H1 (cell line): ENCODE measurements around the gene NDUFS8. TPM values are rescaled to one million over a fixed set of nuclear protein-coding genes. Genes with fewer than 3 reads are reported as not detected.

ENCODE experiments used
- CTCF ChIA-PET: fragments of 300-600 bp; sonication (Branson Sonifier 250); formaldehyde crosslinking; loops from one replicate; lab custom pipeline; 2021; ENCODE audit not compliant: partially characterized antibody; lab: Charles Lee
- POLR2A ChIA-PET: fragments of 300-600 bp; sonication (Branson Sonifier 250); formaldehyde crosslinking; loops from one replicate; lab custom pipeline; 2021; ENCODE audit warnings: inconsistent platforms; ENCODE audit not compliant: partially characterized antibody; lab: Charles Lee
- DNase-seq, 2 experiments: peaks; one replicate each; pipeline versions ENCODE4 v3.0.0 to v3.0.0-alpha.2; 2010 to 2022; ENCODE audit warnings: low spot score in 2 of 2, low read depth in 1 of 2, mixed read lengths in 1 of 2
- FAIRE-seq: peaks from 2 replicates; lab custom pipeline; 2011; peaks lifted over from hg19 to GRCh38; lab: Jason Lieb, UNC
- H2AFZ ChIP-seq: 2 replicates; pipeline ENCODE4 v1.8.1; 2012; ENCODE audit warnings: low read length, inconsistent platforms
- H2AK5ac ChIP-seq: 2 replicates; pipeline ENCODE4 v1.6.1; 2013; ENCODE audit warnings: low read depth, low read length
- H2BK120ac ChIP-seq: replicated peaks from 2 replicates; pipeline ENCODE3; 2013; ENCODE audit warnings: low read depth, low read length, inconsistent platforms
- H2BK12ac ChIP-seq: 2 replicates; pipeline ENCODE4 v1.6.1; 2013; ENCODE audit warnings: low read depth, low read length
- H2BK15ac ChIP-seq: 2 replicates; pipeline ENCODE4 v1.6.1; 2013; ENCODE audit warnings: low read length
- H2BK20ac ChIP-seq: 2 replicates; pipeline ENCODE4 v1.6.1; 2013; ENCODE audit warnings: low read length
- H2BK5ac ChIP-seq: 2 replicates; pipeline ENCODE4 v1.6.1; 2013; ENCODE audit warnings: low read depth, low read length
- H3K14ac ChIP-seq: 2 replicates; pipeline ENCODE4 v1.6.1; 2013; ENCODE audit warnings: inconsistent platforms; ENCODE audit not compliant: insufficient read length
- H3K18ac ChIP-seq: 2 replicates; pipeline ENCODE4 v1.6.1; 2013; ENCODE audit warnings: low read length; ENCODE audit errors: extremely low read depth
- H3K23ac ChIP-seq: 2 replicates; pipeline ENCODE4 v1.6.1; 2013; ENCODE audit warnings: inconsistent platforms; ENCODE audit not compliant: insufficient read length
- H3K23me2 ChIP-seq: 2 replicates; pipeline ENCODE4 v1.6.1; 2013; ENCODE audit warnings: low read depth, low read length
- H3K27ac ChIP-seq: 2 replicates; pipeline ENCODE4 v1.6.1; 2011; ENCODE audit warnings: low read depth, low read length, inconsistent platforms
- H3K27me3 ChIP-seq, 4 experiments: replicated peaks in 1 of 4; 1 replicate in 1 of 4; 2 replicates in 3 of 4; pipeline versions ENCODE4 v1.6.1 to v1.8.1; 2011 to 2013; ENCODE audit warnings: low read length in 3 of 4, mild to moderate bottlenecking in 3 of 4, inconsistent platforms in 2 of 4, mixed read lengths in 2 of 4, moderate library complexity in 1 of 4; ENCODE audit not compliant: control insufficient read depth in 3 of 4, insufficient read depth in 3 of 4; ENCODE audit errors: extremely low read depth in 1 of 4
- H3K36me3 ChIP-seq, 4 experiments: 2 replicates each; pipeline versions ENCODE4 v1.6.1 to v1.8.1; 2011 to 2013; ENCODE audit warnings: mild to moderate bottlenecking in 4 of 4, low read length in 3 of 4, moderate library complexity in 2 of 4, control low read depth in 1 of 4, inconsistent platforms in 1 of 4; ENCODE audit not compliant: insufficient read depth in 4 of 4, control insufficient read depth in 2 of 4
- H3K4ac ChIP-seq: replicated peaks from 2 replicates; pipeline ENCODE3; 2013; ENCODE audit warnings: low read length, low read depth, mixed read lengths, inconsistent platforms; ENCODE audit not compliant: insufficient read length
- H3K4me1 ChIP-seq, 4 experiments: replicated peaks in 1 of 4; 1 replicate in 1 of 4; 2 replicates in 3 of 4; pipeline versions ENCODE4 v1.6.1 to v1.8.1; 2011 to 2013; ENCODE audit warnings: low read length in 3 of 4, inconsistent platforms in 2 of 4, mixed read lengths in 1 of 4; ENCODE audit not compliant: insufficient read depth in 4 of 4, control insufficient read depth in 3 of 4
- H3K4me2 ChIP-seq, 2 experiments: 2 replicates each; pipeline versions ENCODE4 v1.6.1 to v1.8.1; 2011 to 2013; ENCODE audit warnings: low read depth in 2 of 2, low read length in 2 of 2, control low read depth in 1 of 2, inconsistent platforms in 1 of 2, mild to moderate bottlenecking in 1 of 2; ENCODE audit not compliant: insufficient read depth in 1 of 2
- H3K4me3 ChIP-seq, 4 experiments: fragments of 200-600, 300-600 bp in 1 of 4; sonication (generic), shearing (Covaris generic), sonication (Bioruptor Twin) in 1 of 4; 2 replicates each; pipeline versions ENCODE4 v1.5.1 to v1.8.1; 2011 to 2016; ENCODE audit warnings: low read length in 4 of 4, low read depth in 3 of 4, control low read depth in 2 of 4, inconsistent platforms in 2 of 4, mild to moderate bottlenecking in 2 of 4, mixed read lengths in 1 of 4, moderate library complexity in 1 of 4; ENCODE audit not compliant: insufficient read depth in 2 of 4; ENCODE audit errors: extremely low read depth in 1 of 4
- H3K56ac ChIP-seq: replicated peaks from 2 replicates; pipeline ENCODE3; 2013; ENCODE audit warnings: low read depth, mild to moderate bottlenecking, mixed read lengths, low read length, inconsistent platforms; ENCODE audit not compliant: insufficient read length
- H3K79me1 ChIP-seq: 2 replicates; pipeline ENCODE4 v1.6.1; 2013; ENCODE audit warnings: low read depth, low read length, control low read depth
- H3K79me2 ChIP-seq, 2 experiments: 2 replicates each; pipeline versions ENCODE4 v1.6.1 to v1.8.1; 2012 to 2013; ENCODE audit warnings: low read length in 2 of 2, mild to moderate bottlenecking in 2 of 2, inconsistent platforms in 1 of 2; ENCODE audit not compliant: insufficient read depth in 2 of 2, control insufficient read depth in 1 of 2
- H3K9ac ChIP-seq, 4 experiments: replicated peaks in 1 of 4; 1 replicate in 1 of 4; 2 replicates in 3 of 4; pipeline versions ENCODE4 v1.6.1 to v1.8.1; 2011 to 2013; ENCODE audit warnings: low read depth in 3 of 4, low read length in 3 of 4, control low read depth in 2 of 4, mild to moderate bottlenecking in 2 of 4, moderate library complexity in 2 of 4, inconsistent platforms in 1 of 4; ENCODE audit errors: extremely low read depth in 1 of 4
- H3K9me3 ChIP-seq, 2 experiments: 2 replicates each; pipeline versions ENCODE4 v1.6.1 to v1.8.1; 2012 to 2013; ENCODE audit warnings: mild to moderate bottlenecking in 2 of 2, moderate library complexity in 2 of 2, control low read depth in 1 of 2, inconsistent platforms in 1 of 2, low read depth in 1 of 2, low read length in 1 of 2, mixed read lengths in 1 of 2; ENCODE audit not compliant: insufficient read depth in 2 of 2
- H4K20me1 ChIP-seq, 2 experiments: replicated peaks in 1 of 2; 2 replicates each; pipeline versions ENCODE3 to v1.8.1; 2011 to 2013; ENCODE audit warnings: inconsistent platforms in 2 of 2, low read length in 2 of 2, mild to moderate bottlenecking in 1 of 2; ENCODE audit not compliant: insufficient read depth in 2 of 2, control insufficient read depth in 1 of 2
- H4K5ac ChIP-seq: 2 replicates; pipeline ENCODE4 v1.6.1; 2013; ENCODE audit warnings: low read length, low read depth, mixed read lengths, inconsistent platforms; ENCODE audit not compliant: insufficient read length
- H4K8ac ChIP-seq: 2 replicates; pipeline ENCODE4 v1.8.0; 2013; ENCODE audit warnings: mild to moderate bottlenecking, moderate library complexity, low read length, inconsistent platforms; ENCODE audit not compliant: insufficient read depth; ENCODE audit errors: extremely low read depth
- H4K91ac ChIP-seq: replicated peaks from 2 replicates; pipeline ENCODE3; 2013; ENCODE audit warnings: low read length, mixed read lengths, inconsistent platforms; ENCODE audit not compliant: insufficient read length
- CBX8 ChIP-seq: fragments of 300-800, 300-1000 bp; sonication (generic); IDR thresholded peaks from 2 replicates; pipeline ENCODE4 v1.7.1; 2016; ENCODE audit warnings: low read depth, low read length, borderline replicate concordance
- GABPA ChIP-seq: IDR thresholded peaks from 2 replicates; pipeline ENCODE4 v1.6.1; 2011; ENCODE audit warnings: mild to moderate bottlenecking, low read length, moderate library complexity, borderline replicate concordance; ENCODE audit not compliant: insufficient read depth
- KDM1A ChIP-seq: fragments of 200-600, 300-600 bp; sonication (generic); IDR thresholded peaks from 2 replicates; pipeline ENCODE4 v1.7.1; 2016; ENCODE audit warnings: mild to moderate bottlenecking, low read length, borderline replicate concordance
- SIN3A ChIP-seq, 2 experiments: IDR thresholded peaks in 1 of 2; conservative IDR thresholded peaks in 1 of 2; 2 replicates each; pipeline ENCODE4 v1.6.1; 2011 to 2012; ENCODE audit warnings: low read length in 2 of 2, improper control_type of control experiment in 1 of 2, low read depth in 1 of 2, mild to moderate bottlenecking in 1 of 2
- USF2 ChIP-seq: IDR thresholded peaks from 2 replicates; pipeline ENCODE4 v1.6.1; 2011; ENCODE audit warnings: low read length, improper control_type of control experiment
- WGBS, 2 experiments: shearing (Covaris generic) in 1 of 2; methylation state at CpG; one replicate each; pipeline versions ENCODE4 v1.1.6 to v1.1.7; 2013 to 2015; ENCODE audit warnings: low lambda C conversion rate in 2 of 2, mixed read lengths in 2 of 2, inconsistent platforms in 1 of 2, low coverage in 1 of 2, missing lambda C conversion rate in 1 of 2; ENCODE audit not compliant: insufficient replicate concordance in 2 of 2, insufficient coverage in 1 of 2, insufficient read length in 1 of 2; ENCODE audit errors: extremely low coverage in 1 of 2, missing lambda C conversion rate in 1 of 2; 5-methylcytosine and 5-hydroxymethylcytosine counted together
- polyA plus RNA-seq, 7 experiments: library from polyadenylated mRNA; depleted of rRNA in 3 of 7; stranded (reverse) in 5 of 7; unstranded in 2 of 7; fragments of >200 nt in 5 of 7; fragments of 200-250 nt in 2 of 7; gene quantifications; 1 replicate in 5 of 7; 2 replicates in 1 of 7; 4 replicates in 1 of 7; pipeline versions ENCODE4 v1.2.1 to v1.2.3, GENCODE V29; 2011 to 2013; ENCODE audit warnings: missing spikeins in 2 of 7, mixed read lengths in 2 of 7
- total RNA-seq: library from RNA; stranded (reverse); fragmentation: NEBNext Ultra II Directional; extraction: Animal tissue kit (Norgen Biotek cat#: 25700); gene quantifications from 2 replicates; pipeline ENCODE4 v1.2.1, GENCODE V29; 2021

NDUFS8 gene
- total and polyA plus RNA-seq, 2 of the 8 experiments (the other 6 are each of a cell fraction or from before 2014, with no cell fraction given) = 182 to 291 TPM

- Histone ChIP-seq H3K9ac (no peak overlapping the region), H3K18ac (no peak overlapping the region), H2BK20ac (no peak overlapping the region), H2BK15ac (no peak overlapping the region), H3K79me2 (peaks cover 0 to 19% of the 10 kb centered on the region in 2 experiments; a peak in 2 of 4 replicates), H3K56ac (no peak overlapping the region), H3K4me1 (peaks cover 0 to 8% (median 6%) of the 10 kb centered on the region in 4 experiments; a peak in 5 of 7 replicates), H3K23ac (no peak overlapping the region), H3K4me3 (no peak overlapping the region), H2BK12ac (no peak overlapping the region), H3K27me3 (no peaks in the 10 kb centered on the region), H4K5ac (no peak overlapping the region), H2AK5ac (no peak overlapping the region), H3K4me2 (no peak overlapping the region), H3K36me3 (peaks cover 0 to 7% (median under 1%) of the 10 kb centered on the region in 4 experiments; a peak in 3 of 8 replicates), H4K20me1 (peaks cover 0 to 1% of the 10 kb centered on the region in 2 experiments), H3K79me1 (peaks cover 11% of the 10 kb centered on the region), H2BK120ac (no peak overlapping the region), H3K4ac (no peak overlapping the region), H3K27ac (no peak overlapping the region), H3K14ac (no peak overlapping the region), H3K9me3 (no peaks in the 10 kb centered on the region), H4K8ac (no peak overlapping the region), H2BK5ac (no peak overlapping the region), H4K91ac (no peak overlapping the region), H2AFZ (no peak overlapping the region), H3K23me2 (peaks cover 3% of the 10 kb centered on the region; the same call in 1 of the 2 replicates)
- ChIA-PET POLR2A (interaction anchor here (1.3 to 1.7 kb wide), 4 partner anchors 10 to 25 kb away, joined by 3 to 5 read pairs (median 4); partner anchors contain the start of gene TCIRG1), CTCF (interaction anchor here (1.1 to 1.3 kb wide), 3 partner anchors 9 to 181 kb away, joined by 3 to 4 read pairs (median 4); no protein-coding TSS in a partner anchor)
- DNase-seq (no peak), FAIRE-seq (no peak)
- no peak for TF ChIP-seq CBX8
- no peak for TF ChIP-seq SIN3A (conservative IDR thresholded peaks at IDR 0.05 in 1 of 2, IDR thresholded peaks at IDR 0.05 in 1 of 2; ENCODE audit: low read depth in 1 of 2, low read length in 2 of 2)
- no peak for TF ChIP-seq USF2
- no peak for TF ChIP-seq GABPA
- TF ChIP-seq KDM1A = no peak
- WGBS, 2 experiments = 96% methylated on average over 21 of the region's 21 CpGs; no CpG with 5 or more reads in 1 of the 2 experiments
Measured at GRCh38 chr11:68027667-68028066, 2.8 kb upstream of the NDUFS8 start.
